HT1080 (cell line): ENCODE results near the gene BLOC1S6. TPM values are rescaled to one million over a fixed set of nuclear protein-coding genes. Genes with fewer than 3 reads are reported as not detected.

ENCODE experiments used
- DNase-seq: peaks from one replicate; pipeline ENCODE4 v3.0.0-alpha.2; 2015; ENCODE audit warnings: low read depth
- total RNA-seq: library from RNA; depleted of rRNA; stranded (reverse); fragments of >200 nt; shearing (Covaris generic); gene quantifications from 2 replicates; pipeline ENCODE4 v1.2.3, GENCODE V29; 2014

Gene BLOC1S6
- total RNA-seq, 1 experiment from 2014 or later = 46.4 TPM

DNA sequence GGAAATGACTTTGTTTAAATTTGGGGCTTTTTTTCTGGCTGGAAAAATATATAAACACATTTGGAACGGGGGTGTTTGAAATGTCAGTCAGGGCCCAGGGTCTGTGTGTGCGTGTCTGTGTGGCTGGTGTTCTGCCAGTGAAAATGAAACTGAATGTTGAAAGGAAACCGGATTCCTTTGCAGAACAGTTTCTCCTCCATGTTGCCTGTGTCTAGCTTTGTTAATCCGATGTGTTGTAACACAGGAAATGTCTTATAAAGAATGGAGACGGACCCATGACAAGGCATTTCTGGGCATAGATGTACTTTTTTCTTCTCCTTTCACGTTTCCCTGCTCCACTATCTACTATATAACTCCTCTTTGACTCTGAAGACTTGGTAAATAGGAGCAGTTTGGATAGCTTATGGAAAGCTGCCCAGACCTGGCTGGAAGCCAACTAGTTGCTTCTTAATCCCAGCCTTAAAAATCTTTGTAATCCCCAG is 50.4 kb downstream of the BLOC1S6 start:
- peak; percentile 65 for DNase-seq

DNA sequence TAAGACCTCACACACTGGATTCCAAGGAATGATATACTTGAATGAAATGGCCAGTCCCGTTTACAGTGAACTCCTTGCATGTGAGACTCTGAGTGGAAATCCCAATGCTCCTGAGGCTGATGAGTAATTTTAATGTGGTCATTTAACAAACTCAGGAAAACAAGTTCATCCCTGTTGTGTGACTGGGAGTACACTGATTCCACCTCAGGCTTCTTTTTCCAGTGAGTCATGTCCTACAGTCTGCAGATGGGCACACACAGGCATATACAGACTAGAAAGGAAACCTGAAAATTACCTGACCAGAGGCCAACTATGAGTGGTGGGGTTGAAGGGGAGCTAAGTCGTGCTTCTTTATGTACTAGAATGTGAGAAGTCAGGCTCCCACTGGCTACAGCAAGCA is 53.4 kb downstream of the BLOC1S6 start:
- peak; percentile 95 for DNase-seq

GRCh38 chr15:45641374-45641781 is 54.2 kb downstream of the BLOC1S6 start:
- peak; percentile 76 for DNase-seq

GRCh38 chr15:45641999-45642932 is 55.1 kb downstream of the BLOC1S6 start:
- DNase-seq = peak; percentile 81

DNA sequence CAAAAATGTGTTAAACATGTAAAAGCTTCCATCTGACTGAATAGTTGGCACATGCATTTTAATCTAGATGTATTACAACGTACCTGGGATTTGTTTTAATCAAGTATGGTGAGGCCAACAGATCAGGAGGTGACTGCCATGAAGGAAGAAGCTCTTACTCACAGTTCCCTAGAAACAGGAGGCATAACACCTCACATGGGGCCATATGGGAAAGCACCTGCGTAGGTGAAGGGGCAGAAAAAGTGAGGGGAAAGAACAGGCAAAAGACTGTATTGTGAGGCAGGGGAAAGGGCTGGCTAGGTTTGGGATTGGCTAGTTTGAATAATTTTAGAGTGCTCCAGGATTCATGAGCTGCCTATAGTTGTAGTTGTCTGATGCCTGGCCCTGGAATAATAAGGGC is 57.3 kb downstream of the BLOC1S6 start:
- no peak for DNase-seq

GRCh38 chr15:45645026-45645980 is 58.1 kb downstream of the BLOC1S6 start:
- DNase-seq = peak; percentile 33

DNA sequence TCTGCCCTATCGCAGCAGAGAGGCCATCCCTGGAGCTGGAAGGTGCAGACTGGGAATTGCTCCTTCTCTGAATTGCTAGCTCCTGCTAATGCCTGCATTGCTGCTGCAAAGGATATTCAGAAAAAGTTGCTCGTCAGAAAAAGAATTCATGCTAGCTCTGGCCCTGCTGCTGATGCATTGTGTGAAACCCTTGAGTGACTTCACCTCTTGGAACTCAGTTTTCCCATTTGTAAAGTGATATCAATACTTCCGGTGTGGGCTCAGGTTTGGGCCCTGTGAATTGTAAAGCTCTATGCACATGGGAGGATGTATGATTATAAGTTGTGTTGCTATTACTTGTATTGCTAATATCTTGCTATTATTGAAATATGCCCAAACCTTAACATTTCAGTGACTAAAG is 59.0 kb downstream of the BLOC1S6 start:
- peak; percentile 59 for DNase-seq

- DNase-seq = no peak
These were observed 60.6 kb downstream of the BLOC1S6 start for GRCh38 chr15:45647828-45648227.

DNA sequence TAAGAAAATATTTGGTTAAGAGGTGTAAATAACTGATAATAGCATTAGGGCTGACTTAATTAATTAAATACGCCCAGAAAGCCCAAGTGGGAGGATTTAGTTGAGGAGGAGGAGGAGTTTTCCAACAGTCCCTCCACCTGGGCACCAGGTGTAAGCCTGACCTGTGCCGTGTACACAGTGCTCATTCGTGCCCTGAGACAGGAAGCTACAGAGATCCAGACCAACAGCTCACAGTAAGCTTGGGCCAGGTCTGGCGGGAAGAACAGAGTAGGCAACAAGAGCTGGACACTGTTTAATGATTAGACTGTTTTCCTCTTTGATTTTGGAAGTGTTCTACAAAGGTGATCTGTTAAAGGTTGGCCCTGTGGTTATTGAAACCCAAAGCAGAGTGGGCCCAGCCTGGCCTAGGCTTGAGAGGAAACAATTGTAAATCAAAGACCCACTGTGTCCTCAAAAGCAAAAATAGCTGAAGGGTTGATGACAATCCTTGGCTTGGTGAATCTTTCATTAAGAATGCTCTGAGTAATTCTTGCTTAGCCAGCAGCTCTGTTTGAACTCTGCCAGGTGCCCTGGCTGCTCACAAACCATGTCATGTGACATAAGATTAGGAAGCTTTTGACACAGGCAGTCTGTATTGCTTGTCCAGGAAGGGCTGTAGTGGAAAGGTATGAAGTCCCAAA is 61.5 kb downstream of the BLOC1S6 start:
- DNase-seq = peak; percentile 84

DNA sequence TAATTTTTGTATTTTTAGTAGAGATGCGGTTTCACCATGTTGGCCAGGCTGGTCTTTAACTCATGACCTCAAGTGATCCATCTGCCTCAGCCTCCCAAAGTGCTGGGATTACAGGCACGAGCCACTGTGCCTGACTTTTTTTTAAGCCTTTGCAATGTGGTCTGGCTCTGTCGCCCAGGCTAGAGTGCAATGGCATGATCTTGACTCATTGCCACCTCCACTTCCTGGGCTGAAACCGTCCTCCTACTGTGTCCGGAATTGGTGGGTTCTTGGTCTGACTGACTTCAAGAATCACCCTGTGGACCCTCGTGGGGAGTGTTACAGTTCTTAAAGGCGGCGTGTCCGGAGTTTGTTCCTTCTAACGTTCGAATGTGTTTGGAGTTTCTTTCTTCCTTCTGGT is 62.8 kb downstream of the BLOC1S6 start:
- DNase-seq = peak; percentile 29

GRCh38 chr15:45650889-45651525 is 63.8 kb downstream of the BLOC1S6 start:
- no peak for DNase-seq

GRCh38 chr15:45653702-45654424 is 66.7 kb downstream of the BLOC1S6 start:
- DNase-seq = no peak

GRCh38 chr15:45654749-45655148 is 67.6 kb downstream of the BLOC1S6 start:
- no peak for DNase-seq

- no peak for DNase-seq
These were observed 70.1 kb downstream of the BLOC1S6 start for GRCh38 chr15:45657254-45657653.

DNA sequence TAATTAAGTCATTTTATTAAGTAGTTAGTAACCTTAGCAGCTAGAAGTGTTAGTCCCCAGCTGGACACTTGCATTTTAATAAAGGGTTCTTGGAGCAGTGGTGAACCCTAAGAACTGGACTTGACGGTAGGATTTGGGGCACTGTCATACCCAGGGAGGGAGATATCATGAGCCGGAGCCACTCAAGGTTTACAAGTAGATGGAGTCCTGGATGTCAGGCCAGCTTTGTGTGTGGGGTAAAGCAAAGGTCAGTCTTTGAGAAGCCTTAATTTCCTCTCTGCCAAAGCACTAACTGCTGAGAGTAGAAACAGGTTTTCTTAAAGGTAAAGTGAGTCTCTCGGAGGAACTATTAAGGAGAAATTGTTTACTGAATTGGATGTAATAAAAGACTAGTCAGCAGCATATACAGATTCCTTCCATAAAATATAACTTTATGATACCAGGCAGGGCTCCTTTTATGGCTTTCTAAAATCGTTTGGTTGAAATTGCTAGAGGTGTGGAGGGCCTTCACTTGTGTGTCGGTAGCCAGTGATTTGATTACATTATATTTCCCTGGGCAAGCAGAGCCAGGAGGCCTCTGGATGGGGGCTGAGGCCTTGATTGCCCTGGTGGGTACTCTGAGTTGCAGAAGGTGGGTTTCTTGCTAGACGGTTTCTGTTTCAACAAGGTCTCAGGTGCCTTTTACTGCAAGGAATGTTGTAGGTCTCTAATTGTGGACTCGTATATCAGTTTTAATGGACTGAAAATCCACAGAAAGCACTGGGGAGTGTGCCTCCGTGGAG is 70.8 kb downstream of the BLOC1S6 start:
- no peak for DNase-seq
